CD14-positive monocyte (primary cell): ENCODE measurements around the gene NEUROD2. TPM values are rescaled to one million over a fixed set of nuclear protein-coding genes. Genes with fewer than 3 reads are reported as not detected.

Source experiments
- DNase-seq, 3 donors: peaks; one replicate each; pipeline ENCODE4 v3.0.0-alpha.2; 2011 to 2022
- H2AFZ ChIP-seq: 2 replicates; pipeline ENCODE4 v1.6.0; 2012; ENCODE audit warnings: mild to moderate bottlenecking, low read depth, low read length, inconsistent platforms; ENCODE audit not compliant: insufficient read depth, poor library complexity, severe bottlenecking
- H3K27ac ChIP-seq, 2 donors: 1 replicate in 1 of 2; 2 replicates in 1 of 2; pipeline ENCODE4 v1.5.1; 2012 to 2013; ENCODE audit warnings: low read length in 2 of 2, control low read depth in 1 of 2, inconsistent platforms in 1 of 2, low read depth in 1 of 2, mild to moderate bottlenecking in 1 of 2
- H3K27me3 ChIP-seq, 2 donors: one replicate each; pipeline versions ENCODE4 v1.6.0 to v1.6.1; 2011 to 2013; ENCODE audit warnings: low read length in 2 of 2; ENCODE audit not compliant: control insufficient read depth in 2 of 2, insufficient read depth in 2 of 2
- H3K36me3 ChIP-seq, 2 donors: replicated peaks in 1 of 2; 1 replicate in 1 of 2; 2 replicates in 1 of 2; pipeline versions ENCODE4 v1.5.1 to v1.6.1; 2012 to 2013; ENCODE audit warnings: low read length in 2 of 2, control low read depth in 1 of 2, inconsistent platforms in 1 of 2, mild to moderate bottlenecking in 1 of 2; ENCODE audit not compliant: insufficient read depth in 2 of 2, control insufficient read depth in 1 of 2
- H3K4me1 ChIP-seq, 2 donors: 1 replicate in 1 of 2; 2 replicates in 1 of 2; pipeline versions ENCODE4 v1.5.1 to v1.6.1; 2012 to 2013; ENCODE audit warnings: low read length in 2 of 2, control low read depth in 1 of 2, inconsistent platforms in 1 of 2, mild to moderate bottlenecking in 1 of 2, moderate library complexity in 1 of 2; ENCODE audit not compliant: insufficient read depth in 2 of 2, control insufficient read depth in 1 of 2
- H3K4me2 ChIP-seq: replicated peaks from 2 replicates; pipeline ENCODE3; 2012; ENCODE audit warnings: low read length, moderate library complexity, mild to moderate bottlenecking; ENCODE audit not compliant: poor library complexity, severe bottlenecking; ENCODE audit errors: extremely low read depth
- H3K4me3 ChIP-seq, 3 experiments: fragments of 200-600 bp in 1 of 3; sonication (generic) in 1 of 3; replicated peaks in 1 of 3; 1 replicate in 2 of 3; 2 replicates in 1 of 3; pipeline ENCODE4 v1.5.1; 2011 to 2013; ENCODE audit warnings: low read length in 3 of 3, mild to moderate bottlenecking in 3 of 3, control low read depth in 2 of 3, low read depth in 2 of 3, inconsistent platforms in 1 of 3, moderate library complexity in 1 of 3
- H3K79me2 ChIP-seq: 2 replicates; pipeline ENCODE4 v1.6.0; 2012; ENCODE audit warnings: mild to moderate bottlenecking, control low read depth, inconsistent platforms, low read length, moderate library complexity; ENCODE audit not compliant: insufficient read depth
- H3K9ac ChIP-seq: 2 replicates; pipeline ENCODE4 v1.6.0; 2017; ENCODE audit warnings: low read length, mild to moderate bottlenecking; ENCODE audit not compliant: insufficient read depth, poor library complexity, severe bottlenecking
- H3K9me3 ChIP-seq, 2 donors: replicated peaks in 1 of 2; 1 replicate in 1 of 2; 2 replicates in 1 of 2; pipeline versions ENCODE4 v1.5.1 to v1.6.1; 2012 to 2013; ENCODE audit warnings: low read length in 2 of 2, control low read depth in 1 of 2; ENCODE audit not compliant: control insufficient read depth in 1 of 2, insufficient read depth in 1 of 2
- H4K20me1 ChIP-seq: 2 replicates; pipeline ENCODE4 v1.6.0; 2012; ENCODE audit warnings: mild to moderate bottlenecking, low read length, control low read depth, moderate library complexity; ENCODE audit not compliant: insufficient read depth
- H3K27ac Mint-ChIP-seq, 7 donors: one replicate each; pipeline ENCODE4 v1.8.0; 2020; ENCODE audit warnings: mild to moderate bottlenecking in 7 of 7, mixed read lengths in 7 of 7, moderate library complexity in 6 of 7, inconsistent platforms in 2 of 7
- H3K27me3 Mint-ChIP-seq, 3 donors: one replicate each; pipeline ENCODE4 v1.8.0; 2021 to 2022; ENCODE audit warnings: low read depth in 3 of 3, mild to moderate bottlenecking in 3 of 3, mixed read lengths in 3 of 3, moderate library complexity in 3 of 3, inconsistent platforms in 1 of 3
- H3K36me3 Mint-ChIP-seq, 2 donors: one replicate each; pipeline ENCODE4 v1.8.0; 2020; ENCODE audit warnings: mixed read lengths in 2 of 2, inconsistent platforms in 1 of 2, mild to moderate bottlenecking in 1 of 2
- H3K4me1 Mint-ChIP-seq: one replicate; pipeline ENCODE4 v1.8.0; 2020; ENCODE audit warnings: mild to moderate bottlenecking, mixed read lengths
- H3K4me3 Mint-ChIP-seq, 2 donors: one replicate each; pipeline ENCODE4 v1.8.0; 2020; ENCODE audit warnings: mild to moderate bottlenecking in 2 of 2, mixed read lengths in 2 of 2, moderate library complexity in 1 of 2
- H3K9me3 Mint-ChIP-seq, 7 donors: one replicate each; pipeline ENCODE4 v1.8.0; 2020 to 2022; ENCODE audit warnings: mixed read lengths in 7 of 7, mild to moderate bottlenecking in 6 of 7, moderate library complexity in 6 of 7, inconsistent platforms in 2 of 7
- CTCF ChIP-seq: fragments of 200-600 bp; IDR thresholded peaks from one replicate; pipeline ENCODE4 v1.8.0; 2022; ENCODE audit warnings: antibody characterized with exemption, mild to moderate bottlenecking
- WGBS: methylation state at CpG from one replicate; pipeline ENCODE4 v1.1.5; 2013; ENCODE audit warnings: missing lambda C conversion rate; ENCODE audit not compliant: insufficient coverage; 5-methylcytosine and 5-hydroxymethylcytosine counted together
- intact Hi-C, 2 donors: fragments of 100-400 bp; cut with micrococcal nuclease; formaldehyde crosslinking; loops; one replicate each; pipeline versions ENCODE4 v1.15.0 to v1.15.1; 2023
- polyA minus RNA-seq: library from RNA; depleted of rRNA, polyadenylated mRNA; stranded (reverse); fragments of >200 nt; gene quantifications from 2 replicates; pipeline ENCODE4 v1.2.3, GENCODE V29; 2012
- polyA plus RNA-seq, 3 donors: library from polyadenylated mRNA; depleted of rRNA in 1 of 3; unstranded in 2 of 3; stranded (reverse) in 1 of 3; fragments of 300-500 nt in 2 of 3; fragments of >200 nt in 1 of 3; fragmentation: Illumina TruSeq in 2 of 3; gene quantifications; 1 replicate in 2 of 3; 2 replicates in 1 of 3; pipeline ENCODE4 v1.2.3, GENCODE V29; 2012 to 2021
- total RNA-seq, 12 experiments: library from RNA in 1 of 12; stranded (reverse) in 1 of 12; fragments of 120-200 nt in 1 of 12; gene quantifications; one replicate each; pipeline ENCODE4 v1.2.4 and lab custom pipeline; 2013 to 2026; ENCODE audit warnings: mixed read lengths in 6 of 12, inconsistent platforms in 1 of 12

NEUROD2 gene
- not detected for total RNA-seq (2013)
- not detected for polyA plus RNA-seq
- not detected in 2 replicates for polyA minus RNA-seq
- 0 to 0.54 (median 0) reads per million in 11 experiments for total RNA-seq (lab: John Stamatoyannopoulos, UW)

GRCh38 chr17:39607851-39608130 is at the start of gene NEUROD2:
Gene NEUROD2, minus strand, starts transcription at chr17:39607920. Its CDS starts 1,321 bp downstream, at chr17:39606599.
- H3K4me3 Mint-ChIP-seq = peak within 1 kb of the TSS in 1 of 2 donors; percentile 76
- Histone ChIP-seq H3K4me3 (no peak within 1 kb of the TSS), H4K20me1 (no peaks in the 10 kb centered on the region), H3K9ac (no peak within 1 kb of the TSS), H3K9me3 (peaks cover 0 to 18% of the 10 kb centered on the region in 2 donors), H3K79me2 (no peaks in the 10 kb centered on the region), H3K27me3 (peaks cover 59 to 81% of the 10 kb centered on the region in 2 donors), H3K27ac (no peak within 1 kb of the TSS), H3K36me3 (no peaks in the 10 kb centered on the region), H2AFZ (no peak within 1 kb of the TSS), H3K4me2 (peak within 1 kb of the TSS; percentile 11), H3K4me1 (peaks cover 3 to 5% of the 10 kb centered on the region in 2 donors)
- H3K4me1 Mint-ChIP-seq = peaks cover 15% of the 10 kb centered on the region
- H3K36me3 Mint-ChIP-seq = peaks cover 0 to 1% of the 10 kb centered on the region in 2 donors
- TF ChIP-seq CTCF = no peak
- intact Hi-C loops = no loop called here
- H3K9me3 Mint-ChIP-seq = peaks cover 0 to 19% (median 7%) of the 10 kb centered on the region in 7 donors
- DNase-seq = no peak
- H3K27ac Mint-ChIP-seq = no peak within 1 kb of the TSS
- WGBS = 10% methylated on average over 13 of the region's 20 CpGs
- H3K27me3 Mint-ChIP-seq = peaks cover 73 to 86% (median 74%) of the 10 kb centered on the region in 3 donors

- peaks cover 32 to 55% of the 10 kb centered on the region in 2 donors for H3K36me3 ChIP-seq
- no peak overlapping the region for H3K4me3 ChIP-seq
- H4K20me1 ChIP-seq = peaks cover 84% of the 10 kb centered on the region
- H3K27ac Mint-ChIP-seq = peak overlapping the region in 1 of 7 donors; percentile 24
- intact Hi-C loops = loop anchor here in 1 of 2 donors (2.0 kb wide), 1 partner anchor 32 kb away; no protein-coding TSS in a partner anchor
- H3K9ac ChIP-seq = no peak overlapping the region
- no peak for DNase-seq
- no peaks in the 10 kb centered on the region for H3K27me3 ChIP-seq
- peaks cover 16 to 19% of the 10 kb centered on the region in 2 donors for H3K4me1 ChIP-seq
- H3K36me3 Mint-ChIP-seq = peaks cover 41 to 69% of the 10 kb centered on the region in 2 donors
- peaks cover 14% of the 10 kb centered on the region for H3K79me2 ChIP-seq
- H3K4me3 Mint-ChIP-seq = no peak overlapping the region
- H3K27me3 Mint-ChIP-seq = peaks cover 0 to 3% (median 1%) of the 10 kb centered on the region in 3 donors
- WGBS = 100% methylated on average over 1 of the region's 2 CpGs
- H3K4me1 Mint-ChIP-seq = peaks cover 33% of the 10 kb centered on the region
- no peaks in the 10 kb centered on the region for H3K9me3 Mint-ChIP-seq
- H2AFZ ChIP-seq = no peak overlapping the region
- TF ChIP-seq CTCF = no peak
- no peak overlapping the region for H3K4me2 ChIP-seq
- no peaks in the 10 kb centered on the region for H3K9me3 ChIP-seq
- no peak overlapping the region for H3K27ac ChIP-seq
Measured at GRCh38 chr17:39655105-39655504, 47.4 kb upstream of the NEUROD2 start.
